HL-60 (cell line): ENCODE measurements around the gene MAK.

Experiments
- POLR2AphosphoS5 ChIP-seq: IDR thresholded peaks from 2 replicates; pipeline ENCODE4 v1.6.1; 2012; ENCODE audit warnings: low read depth
- SPI1 ChIP-seq: IDR thresholded peaks from 2 replicates; pipeline ENCODE4 v1.6.1; 2012; ENCODE audit warnings: low read depth, mild to moderate bottlenecking, borderline replicate concordance
- TF ChIP-seq, protein P1 (sequence below): IDR thresholded peaks from one replicate; pipeline ENCODE4 v1.5.1; 2011; ENCODE audit warnings: low read length, control low read depth, inconsistent platforms; ENCODE audit not compliant: insufficient read depth
- TF ChIP-seq, protein P2 (sequence below): IDR thresholded peaks from 2 replicates; pipeline ENCODE4 v1.6.1; 2012; ENCODE audit warnings: low read depth; ENCODE audit not compliant: insufficient replicate concordance

DNA sequence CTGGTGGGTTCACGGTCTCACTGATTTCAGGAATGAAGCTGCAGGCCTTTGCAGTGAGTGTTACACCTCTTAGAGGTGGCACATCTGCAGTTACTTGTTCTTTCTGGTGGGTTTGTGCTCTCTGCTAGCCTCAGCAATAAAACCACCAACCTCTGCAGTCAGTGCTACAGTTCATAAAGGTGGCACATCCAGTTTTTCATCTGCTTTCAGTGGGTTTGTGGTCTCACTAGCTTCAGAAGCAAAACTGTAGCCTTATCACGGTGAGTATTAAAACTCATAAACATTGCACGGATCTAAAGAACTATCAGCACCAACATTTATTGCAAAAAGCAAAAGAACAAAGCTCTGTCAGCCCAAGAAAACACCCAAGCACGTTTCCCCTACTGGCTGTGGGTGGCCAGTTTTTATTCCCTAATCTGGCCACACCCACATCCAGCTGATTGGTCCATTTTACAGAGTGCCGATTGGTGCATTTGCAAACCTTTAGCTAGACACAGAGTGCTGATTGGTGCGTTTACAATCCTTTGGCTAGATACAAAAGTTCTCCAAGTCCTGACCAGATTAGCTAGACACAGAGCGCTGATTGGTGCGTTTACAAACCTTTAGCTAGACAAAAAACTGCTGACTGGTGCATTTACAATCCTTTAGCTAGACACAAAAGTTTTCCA, 118.9 kb downstream of the MAK start:
- TF ChIP-seq, protein P1, sequence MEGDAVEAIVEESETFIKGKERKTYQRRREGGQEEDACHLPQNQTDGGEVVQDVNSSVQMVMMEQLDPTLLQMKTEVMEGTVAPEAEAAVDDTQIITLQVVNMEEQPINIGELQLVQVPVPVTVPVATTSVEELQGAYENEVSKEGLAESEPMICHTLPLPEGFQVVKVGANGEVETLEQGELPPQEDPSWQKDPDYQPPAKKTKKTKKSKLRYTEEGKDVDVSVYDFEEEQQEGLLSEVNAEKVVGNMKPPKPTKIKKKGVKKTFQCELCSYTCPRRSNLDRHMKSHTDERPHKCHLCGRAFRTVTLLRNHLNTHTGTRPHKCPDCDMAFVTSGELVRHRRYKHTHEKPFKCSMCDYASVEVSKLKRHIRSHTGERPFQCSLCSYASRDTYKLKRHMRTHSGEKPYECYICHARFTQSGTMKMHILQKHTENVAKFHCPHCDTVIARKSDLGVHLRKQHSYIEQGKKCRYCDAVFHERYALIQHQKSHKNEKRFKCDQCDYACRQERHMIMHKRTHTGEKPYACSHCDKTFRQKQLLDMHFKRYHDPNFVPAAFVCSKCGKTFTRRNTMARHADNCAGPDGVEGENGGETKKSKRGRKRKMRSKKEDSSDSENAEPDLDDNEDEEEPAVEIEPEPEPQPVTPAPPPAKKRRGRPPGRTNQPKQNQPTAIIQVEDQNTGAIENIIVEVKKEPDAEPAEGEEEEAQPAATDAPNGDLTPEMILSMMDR: no peak
- TF ChIP-seq SPI1 (no peak), POLR2AphosphoS5 (no peak)
- TF ChIP-seq, protein P2, sequence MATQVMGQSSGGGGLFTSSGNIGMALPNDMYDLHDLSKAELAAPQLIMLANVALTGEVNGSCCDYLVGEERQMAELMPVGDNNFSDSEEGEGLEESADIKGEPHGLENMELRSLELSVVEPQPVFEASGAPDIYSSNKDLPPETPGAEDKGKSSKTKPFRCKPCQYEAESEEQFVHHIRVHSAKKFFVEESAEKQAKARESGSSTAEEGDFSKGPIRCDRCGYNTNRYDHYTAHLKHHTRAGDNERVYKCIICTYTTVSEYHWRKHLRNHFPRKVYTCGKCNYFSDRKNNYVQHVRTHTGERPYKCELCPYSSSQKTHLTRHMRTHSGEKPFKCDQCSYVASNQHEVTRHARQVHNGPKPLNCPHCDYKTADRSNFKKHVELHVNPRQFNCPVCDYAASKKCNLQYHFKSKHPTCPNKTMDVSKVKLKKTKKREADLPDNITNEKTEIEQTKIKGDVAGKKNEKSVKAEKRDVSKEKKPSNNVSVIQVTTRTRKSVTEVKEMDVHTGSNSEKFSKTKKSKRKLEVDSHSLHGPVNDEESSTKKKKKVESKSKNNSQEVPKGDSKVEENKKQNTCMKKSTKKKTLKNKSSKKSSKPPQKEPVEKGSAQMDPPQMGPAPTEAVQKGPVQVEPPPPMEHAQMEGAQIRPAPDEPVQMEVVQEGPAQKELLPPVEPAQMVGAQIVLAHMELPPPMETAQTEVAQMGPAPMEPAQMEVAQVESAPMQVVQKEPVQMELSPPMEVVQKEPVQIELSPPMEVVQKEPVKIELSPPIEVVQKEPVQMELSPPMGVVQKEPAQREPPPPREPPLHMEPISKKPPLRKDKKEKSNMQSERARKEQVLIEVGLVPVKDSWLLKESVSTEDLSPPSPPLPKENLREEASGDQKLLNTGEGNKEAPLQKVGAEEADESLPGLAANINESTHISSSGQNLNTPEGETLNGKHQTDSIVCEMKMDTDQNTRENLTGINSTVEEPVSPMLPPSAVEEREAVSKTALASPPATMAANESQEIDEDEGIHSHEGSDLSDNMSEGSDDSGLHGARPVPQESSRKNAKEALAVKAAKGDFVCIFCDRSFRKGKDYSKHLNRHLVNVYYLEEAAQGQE: no peak
